Measurements from ENCODE around the gene SBF2. TPM values are rescaled to one million over a fixed set of nuclear protein-coding genes. Genes with fewer than 3 reads are reported as not detected.

Gene SBF2
- total RNA-seq, 1 experiment from 2014 or later, result 30.2 TPM

GRCh38 chr11:10287140-10287539 is 6.9 kb downstream of the SBF2 start:
- Histone ChIP-seq H2BK12ac (ENCODE audit: insufficient read length, low read depth, low read length) (no peak overlapping the region), H3K4ac (ENCODE audit: low read depth, low read length) (no peak overlapping the region), H2BK15ac (ENCODE audit: low read depth, low read length) (no peak overlapping the region), H2BK5ac (ENCODE audit: insufficient read length, low read length) (no peak overlapping the region), H3K79me1 (ENCODE audit: insufficient read depth, low read depth, low read length, poor library complexity, severe bottlenecking) (no peaks in the 10 kb centered on the region), H2AFZ (ENCODE audit: low read length) (no peak overlapping the region), H4K91ac (ENCODE audit: insufficient read length, low read depth, low read length) (no peak overlapping the region), H4K5ac (ENCODE audit: insufficient read length, low read depth, low read length) (no peak overlapping the region), H3K9ac (ENCODE audit: extremely low read depth, insufficient read length, low read length) (no peak overlapping the region), H3K4me2 (ENCODE audit: insufficient read depth, insufficient read length, low read length) (no peak overlapping the region), H3T11ph (ENCODE audit: low read length) (no peak overlapping the region), H2BK120ac (ENCODE audit: low read depth, low read length, poor library complexity, severe bottlenecking) (no peak overlapping the region), H4K20me1 (ENCODE audit: control insufficient read depth, insufficient read depth, insufficient read length) (no peaks in the 10 kb centered on the region), H2BK20ac (ENCODE audit: low read depth, low read length, poor library complexity, severe bottlenecking) (no peak overlapping the region), H2AK5ac (ENCODE audit: insufficient read length, low read length) (no peak overlapping the region), H3K9me3 (ENCODE audit: control insufficient read depth, low read depth, low read length) (no peaks in the 10 kb centered on the region), H3K27me3 (ENCODE audit: insufficient read depth, low read length) (no peaks in the 10 kb centered on the region), H3K18ac (ENCODE audit: insufficient read length, low read depth, low read length) (no peak overlapping the region), H3K23ac (ENCODE audit: insufficient read length, low read depth, low read length) (no peak overlapping the region), H3K4me1 (ENCODE audit: insufficient read depth, low read length) (peaks cover 5% of the 10 kb centered on the region; the same call in 1 of the 2 replicates), H3K14ac (ENCODE audit: insufficient read depth, low read length) (no peak overlapping the region), H3K79me2 (ENCODE audit: insufficient read depth, low read length) (peaks cover 9% of the 10 kb centered on the region; the same call in 1 of the 2 replicates), H3K23me2 (ENCODE audit: insufficient read length, low read depth, low read length, poor library complexity, severe bottlenecking) (no peaks in the 10 kb centered on the region), H4K8ac (replicated peaks; ENCODE audit: insufficient read length, low read depth, low read length) (no peak overlapping the region), H3K27ac (ENCODE audit: insufficient read length, low read depth, low read length) (no peak overlapping the region), H3K56ac (ENCODE audit: insufficient read length, low read depth, low read length) (no peak overlapping the region)
- DNase-seq, result no peak
- no CpG with 5 or more reads among the region's 3 CpGs for WGBS (ENCODE audit: extremely low coverage, insufficient read length, low lambda C conversion rate)
- no peak overlapping the region for H3K4me3 Mint-ChIP-seq
- TF ChIP-seq, protein P1, sequence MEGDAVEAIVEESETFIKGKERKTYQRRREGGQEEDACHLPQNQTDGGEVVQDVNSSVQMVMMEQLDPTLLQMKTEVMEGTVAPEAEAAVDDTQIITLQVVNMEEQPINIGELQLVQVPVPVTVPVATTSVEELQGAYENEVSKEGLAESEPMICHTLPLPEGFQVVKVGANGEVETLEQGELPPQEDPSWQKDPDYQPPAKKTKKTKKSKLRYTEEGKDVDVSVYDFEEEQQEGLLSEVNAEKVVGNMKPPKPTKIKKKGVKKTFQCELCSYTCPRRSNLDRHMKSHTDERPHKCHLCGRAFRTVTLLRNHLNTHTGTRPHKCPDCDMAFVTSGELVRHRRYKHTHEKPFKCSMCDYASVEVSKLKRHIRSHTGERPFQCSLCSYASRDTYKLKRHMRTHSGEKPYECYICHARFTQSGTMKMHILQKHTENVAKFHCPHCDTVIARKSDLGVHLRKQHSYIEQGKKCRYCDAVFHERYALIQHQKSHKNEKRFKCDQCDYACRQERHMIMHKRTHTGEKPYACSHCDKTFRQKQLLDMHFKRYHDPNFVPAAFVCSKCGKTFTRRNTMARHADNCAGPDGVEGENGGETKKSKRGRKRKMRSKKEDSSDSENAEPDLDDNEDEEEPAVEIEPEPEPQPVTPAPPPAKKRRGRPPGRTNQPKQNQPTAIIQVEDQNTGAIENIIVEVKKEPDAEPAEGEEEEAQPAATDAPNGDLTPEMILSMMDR (conservative IDR thresholded peaks at IDR 0.05), result no peak
- peaks cover 29 to 35% of the 10 kb centered on the region in 2 experiments for H3K4me1 Mint-ChIP-seq
- H3K9me3 Mint-ChIP-seq, result no peaks in the 10 kb centered on the region; a peak in 1 of 5 replicates
- no peaks in the 10 kb centered on the region for H3K27me3 Mint-ChIP-seq (ENCODE audit: low read depth)
- H3K36me3 Mint-ChIP-seq (ENCODE audit: insufficient read depth in 1 of 3, low read depth in 3 of 3), result peaks cover 0 to 3% (median 1%) of the 10 kb centered on the region in 3 experiments; a peak in 3 of 7 replicates
- peak overlapping the region in 1 of 3 experiments; percentile 23; a peak in 1 of 7 replicates for H3K27ac Mint-ChIP-seq

All from H9 (cell line).